Activated CD4-positive, alpha-beta T cell treated with anti-CD3 and anti-CD28 coated beads, Interleukin-2, amount 50 U/mL, for 48 hours (primary cell): ENCODE measurements around the gene F11.
"Not testable (repeated sequence)": the region's sequence is repeated elsewhere in the genome, so short reads cannot be mapped to it uniquely, and the experiment has no call there.

ENCODE experiments used
- DNase-seq, 2 experiments: peaks; one replicate each; pipeline ENCODE4 v3.0.0-alpha.2; 2020

The F11 gene

GRCh38 chr4:186300659-186301390, 34.8 kb downstream of the F11 start:
- DNase-seq = no peak

- no peak for DNase-seq
These were observed 38.2 kb downstream of the F11 start for GRCh38 chr4:186304216-186304615.

GRCh38 chr4:186304866-186305505, 39.0 kb downstream of the F11 start:
- no peak for DNase-seq

- DNase-seq = no peak
These were observed 41.5 kb downstream of the F11 start for GRCh38 chr4:186307497-186307896.

GRCh38 chr4:186307916-186308315, 41.9 kb downstream of the F11 start:
- DNase-seq = no peak

GRCh38 chr4:186318481-186318880, 52.5 kb downstream of the F11 start:
- DNase-seq = no peak

GRCh38 chr4:186324660-186325059, 58.7 kb downstream of the F11 start:
- DNase-seq = not testable (repeated sequence)

GRCh38 chr4:186326391-186326790, 60.4 kb downstream of the F11 start:
- no peak for DNase-seq

GRCh38 chr4:186329372-186329771, 63.4 kb downstream of the F11 start:
- DNase-seq = no peak

GRCh38 chr4:186330368-186330767, 64.4 kb downstream of the F11 start:
- no peak for DNase-seq

GRCh38 chr4:186335793-186336192, 69.8 kb downstream of the F11 start:
- no peak for DNase-seq
